ENCODE results near the gene LRRC4C.

- no peak for TF ChIP-seq CTCF (conservative IDR thresholded peaks at IDR 0.05 in 1 of 2, IDR thresholded peaks at IDR 0.05 in 1 of 2; ENCODE audit: low read depth in 1 of 2, low read length in 2 of 2)
- no peak for TF ChIP-seq EZH2 (IDR thresholded peaks at IDR 0.05; ENCODE audit: low read length, missing control alignments)
Observed at GRCh38 chr11:40732132-40732531, 727.3 kb downstream of the LRRC4C start.

All from fibroblast of lung (primary cell).